ENCODE data around the gene TXLNA.

Gene TXLNA

DNA sequence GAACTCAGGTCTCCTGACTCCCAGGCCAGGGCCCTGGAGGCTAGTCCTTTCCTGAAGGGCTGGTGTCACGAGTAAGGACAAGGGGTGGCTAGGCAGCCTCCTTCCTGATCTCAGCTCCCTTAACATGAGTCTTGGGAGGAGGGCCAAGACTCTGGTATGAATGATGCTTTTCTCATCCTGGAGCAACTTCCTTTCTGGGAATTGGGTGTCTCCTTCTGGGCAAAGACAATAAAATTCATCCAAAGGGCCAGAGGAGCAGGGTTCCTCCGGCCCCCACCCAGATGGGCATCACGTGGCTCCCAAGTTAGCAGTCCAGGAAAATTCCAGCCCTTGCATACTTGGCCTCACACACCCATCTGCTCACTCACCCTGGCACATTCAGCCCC, 67.4 kb downstream of the TXLNA start, which contains the start of gene FAM167B:
TSS of gene FAM167B (plus strand) at position 335 of the 386 bp plus-strand sequence. CDS start 200 bp downstream, outside the sequence.
- DNase-seq (ENCODE audit: low read depth in 2 of 3, low spot score in 2 of 3), result no peak

DNA sequence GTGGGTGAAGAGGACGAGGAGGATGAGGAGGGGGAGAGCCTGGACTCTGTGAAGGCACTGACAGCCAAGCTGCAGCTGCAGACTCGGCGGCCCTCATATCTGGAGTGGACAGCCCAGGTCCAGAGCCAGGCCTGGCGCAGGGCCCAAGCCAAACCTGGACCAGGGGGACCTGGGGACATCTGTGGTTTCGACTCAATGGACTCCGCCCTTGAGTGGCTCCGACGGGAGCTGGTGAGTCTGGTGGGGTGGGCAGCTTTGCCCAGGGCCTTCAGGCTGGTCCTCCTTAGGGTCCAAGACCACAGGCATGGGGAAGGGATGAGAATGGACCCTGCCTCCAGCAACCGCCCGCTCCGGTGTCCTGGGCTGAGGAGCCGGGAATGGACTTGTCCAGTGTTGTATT, 68.0 kb downstream of the TXLNA start:
- DNase-seq (ENCODE audit: low read depth in 2 of 3, low spot score in 2 of 3), result no peak
